Endodermal cell (in vitro differentiated cells): ENCODE results near the gene ZNF593OS. TPM values are rescaled to one million over a fixed set of nuclear protein-coding genes. Genes with fewer than 3 reads are reported as not detected.

Experiments used
- DNase-seq: peaks from one replicate; pipeline ENCODE4 v3.0.0-alpha.2; 2017
- H3K27ac ChIP-seq: 2 replicates; pipeline ENCODE4 v1.5.1; 2013; ENCODE audit warnings: mild to moderate bottlenecking, low read depth, low read length, moderate library complexity
- H3K27me3 ChIP-seq: 2 replicates; pipeline ENCODE4 v1.6.1; 2013; ENCODE audit warnings: mild to moderate bottlenecking, low read length, moderate library complexity; ENCODE audit not compliant: insufficient read depth, control insufficient read depth, poor library complexity, severe bottlenecking
- H3K36me3 ChIP-seq: 2 replicates; pipeline ENCODE4 v1.7.0; 2013; ENCODE audit warnings: mild to moderate bottlenecking, low read length, moderate library complexity; ENCODE audit not compliant: control insufficient read depth, insufficient read depth
- H3K4me1 ChIP-seq: one replicate; pipeline ENCODE4 v1.7.0; 2013; ENCODE audit warnings: low read length; ENCODE audit not compliant: control insufficient read depth, insufficient read depth
- H3K4me3 ChIP-seq: 2 replicates; pipeline ENCODE4 v1.5.1; 2013; ENCODE audit warnings: mild to moderate bottlenecking, low read length, moderate library complexity
- H3K9ac ChIP-seq: 2 replicates; pipeline ENCODE4 v1.6.1; 2013; ENCODE audit warnings: mild to moderate bottlenecking, low read length, moderate library complexity; ENCODE audit not compliant: poor library complexity, severe bottlenecking; ENCODE audit errors: extremely low read depth
- H3K9me3 ChIP-seq: 2 replicates; pipeline ENCODE4 v1.6.1; 2013; ENCODE audit warnings: mild to moderate bottlenecking, low read length, moderate library complexity; ENCODE audit not compliant: control insufficient read depth
- H3K27ac Mint-ChIP-seq: 2 replicates; pipeline ENCODE4 v1.8.0; 2020; ENCODE audit warnings: mixed read lengths
- H3K27me3 Mint-ChIP-seq: 2 replicates; pipeline ENCODE4 v1.8.0; 2021; ENCODE audit warnings: mild to moderate bottlenecking, mixed read lengths; ENCODE audit not compliant: insufficient read depth
- H3K36me3 Mint-ChIP-seq: 2 replicates; pipeline ENCODE4 v1.8.0; 2020; ENCODE audit warnings: low read depth, mixed read lengths
- H3K4me1 Mint-ChIP-seq: 2 replicates; pipeline ENCODE4 v1.8.0; 2020; ENCODE audit warnings: mixed read lengths
- H3K4me3 Mint-ChIP-seq: 2 replicates; pipeline ENCODE4 v1.8.0; 2020; ENCODE audit warnings: mild to moderate bottlenecking, moderate library complexity, mixed read lengths
- H3K9me3 Mint-ChIP-seq: 2 replicates; pipeline ENCODE4 v1.8.0; 2020; ENCODE audit warnings: mild to moderate bottlenecking, mixed read lengths
- WGBS, 2 experiments: methylation state at CpG; one replicate each; pipeline versions ENCODE4 v1.1.5 to v1.1.7; 2013; ENCODE audit warnings: missing lambda C conversion rate in 2 of 2, mixed read lengths in 1 of 2; ENCODE audit not compliant: insufficient coverage in 1 of 2, insufficient read length in 1 of 2; 5-methylcytosine and 5-hydroxymethylcytosine counted together
- total RNA-seq, 2 donors: library from RNA; stranded (reverse); fragmentation: NEBNext Ultra II Directional in 1 of 2; extraction: Animal tissue kit (Norgen Biotek cat#: 25700) in 1 of 2; gene quantifications; 2 replicates in 1 of 2; 3 replicates in 1 of 2; pipeline ENCODE4 v1.2.1, GENCODE V29; 2021
- TF ChIP-seq, protein P1 (sequence below): fragments of 200-600 bp; sonication (generic); conservative IDR thresholded peaks from 2 replicates; pipeline ENCODE4 v1.5.0; 2021; ENCODE audit warnings: antibody characterized with exemption, mild to moderate bottlenecking

ZNF593OS gene
- total RNA-seq, 2 donors from 2014 or later, result not detected

GRCh38 chr1:26132128-26132833, 39.4 kb downstream of the ZNF593OS start:
- Histone ChIP-seq H3K27me3 (no peaks in the 10 kb centered on the region), H3K9ac (no peak overlapping the region), H3K36me3 (no peaks in the 10 kb centered on the region), H3K27ac (no peak overlapping the region), H3K4me1 (no peaks in the 10 kb centered on the region), H3K4me3 (no peak overlapping the region), H3K9me3 (no peaks in the 10 kb centered on the region)
- H3K4me3 Mint-ChIP-seq, result no peak overlapping the region
- no peaks in the 10 kb centered on the region for H3K27me3 Mint-ChIP-seq
- H3K36me3 Mint-ChIP-seq, result no peaks in the 10 kb centered on the region
- 89 to 91% methylated on average over 3 to 4 of the region's 5 CpGs for WGBS, 2 experiments
- no peak overlapping the region for H3K27ac Mint-ChIP-seq
- TF ChIP-seq, protein P1, sequence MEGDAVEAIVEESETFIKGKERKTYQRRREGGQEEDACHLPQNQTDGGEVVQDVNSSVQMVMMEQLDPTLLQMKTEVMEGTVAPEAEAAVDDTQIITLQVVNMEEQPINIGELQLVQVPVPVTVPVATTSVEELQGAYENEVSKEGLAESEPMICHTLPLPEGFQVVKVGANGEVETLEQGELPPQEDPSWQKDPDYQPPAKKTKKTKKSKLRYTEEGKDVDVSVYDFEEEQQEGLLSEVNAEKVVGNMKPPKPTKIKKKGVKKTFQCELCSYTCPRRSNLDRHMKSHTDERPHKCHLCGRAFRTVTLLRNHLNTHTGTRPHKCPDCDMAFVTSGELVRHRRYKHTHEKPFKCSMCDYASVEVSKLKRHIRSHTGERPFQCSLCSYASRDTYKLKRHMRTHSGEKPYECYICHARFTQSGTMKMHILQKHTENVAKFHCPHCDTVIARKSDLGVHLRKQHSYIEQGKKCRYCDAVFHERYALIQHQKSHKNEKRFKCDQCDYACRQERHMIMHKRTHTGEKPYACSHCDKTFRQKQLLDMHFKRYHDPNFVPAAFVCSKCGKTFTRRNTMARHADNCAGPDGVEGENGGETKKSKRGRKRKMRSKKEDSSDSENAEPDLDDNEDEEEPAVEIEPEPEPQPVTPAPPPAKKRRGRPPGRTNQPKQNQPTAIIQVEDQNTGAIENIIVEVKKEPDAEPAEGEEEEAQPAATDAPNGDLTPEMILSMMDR, result no peak
- DNase-seq, result peak; percentile 73
- H3K9me3 Mint-ChIP-seq, result peaks cover 18% of the 10 kb centered on the region
- peaks cover 8% of the 10 kb centered on the region for H3K4me1 Mint-ChIP-seq

DNA sequence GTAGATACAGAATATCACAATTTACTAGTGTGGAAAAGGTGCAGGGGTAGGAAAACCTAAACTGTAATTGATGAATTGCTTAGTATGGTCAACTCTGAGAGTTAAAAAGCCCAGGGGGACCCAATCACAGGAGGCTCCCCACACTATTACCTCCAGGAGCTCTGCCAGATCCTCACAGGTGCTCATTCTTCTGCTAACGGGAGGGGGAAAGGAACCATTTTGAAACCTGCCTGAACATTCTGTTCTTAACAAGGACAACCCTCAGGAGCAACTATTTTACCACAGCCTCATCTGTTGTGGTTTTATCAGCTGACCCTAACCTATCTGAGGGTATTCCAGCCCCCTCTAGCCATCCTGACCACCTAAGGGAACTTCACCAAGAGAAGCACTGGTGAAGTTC, 40.9 kb downstream of the ZNF593OS start:
- DNase-seq, result no peak
- no peaks in the 10 kb centered on the region for H3K9me3 ChIP-seq
- WGBS, 2 experiments, result 73% methylated on average over 1 of the region's 1 CpG; no CpG with 5 or more reads in 1 of the 2 experiments
- Mint-ChIP-seq H3K27ac (no peak overlapping the region), H3K36me3 (no peaks in the 10 kb centered on the region), H3K9me3 (peaks cover 18% of the 10 kb centered on the region), H3K4me1 (peaks cover 19% of the 10 kb centered on the region), H3K4me3 (no peak overlapping the region), H3K27me3 (no peaks in the 10 kb centered on the region)
- H3K27me3 ChIP-seq, result no peaks in the 10 kb centered on the region
- no peaks in the 10 kb centered on the region for H3K36me3 ChIP-seq
- no peak overlapping the region for H3K27ac ChIP-seq
- H3K4me1 ChIP-seq, result no peaks in the 10 kb centered on the region
- H3K4me3 ChIP-seq, result no peak overlapping the region
- no peak overlapping the region for H3K9ac ChIP-seq
- TF ChIP-seq, protein P1, result no peak

GRCh38 chr1:26129778-26130177, 41.9 kb downstream of the ZNF593OS start:
- no peaks in the 10 kb centered on the region for H3K36me3 Mint-ChIP-seq
- no peak for DNase-seq
- no peak overlapping the region for H3K27ac ChIP-seq
- no peak overlapping the region for H3K9ac ChIP-seq
- no peaks in the 10 kb centered on the region for H3K27me3 ChIP-seq
- H3K36me3 ChIP-seq, result no peaks in the 10 kb centered on the region
- H3K27ac Mint-ChIP-seq, result no peak overlapping the region
- H3K4me1 Mint-ChIP-seq, result peaks cover 19% of the 10 kb centered on the region
- H3K9me3 ChIP-seq, result no peaks in the 10 kb centered on the region
- WGBS, 2 experiments, result 92 to 93% methylated on average over 2 to 4 of the region's 4 CpGs
- no peak overlapping the region for H3K4me3 ChIP-seq
- H3K27me3 Mint-ChIP-seq, result no peaks in the 10 kb centered on the region
- H3K4me1 ChIP-seq, result no peaks in the 10 kb centered on the region
- H3K4me3 Mint-ChIP-seq, result no peak overlapping the region
- TF ChIP-seq, protein P1, result no peak
- peaks cover 9% of the 10 kb centered on the region for H3K9me3 Mint-ChIP-seq
